ENCODE measurements around the gene HHIPL1.
"Not testable (repeated sequence)": the region's sequence is repeated elsewhere in the genome, so short reads cannot be mapped to it uniquely, and the experiment has no call there.

Gene HHIPL1

DNA sequence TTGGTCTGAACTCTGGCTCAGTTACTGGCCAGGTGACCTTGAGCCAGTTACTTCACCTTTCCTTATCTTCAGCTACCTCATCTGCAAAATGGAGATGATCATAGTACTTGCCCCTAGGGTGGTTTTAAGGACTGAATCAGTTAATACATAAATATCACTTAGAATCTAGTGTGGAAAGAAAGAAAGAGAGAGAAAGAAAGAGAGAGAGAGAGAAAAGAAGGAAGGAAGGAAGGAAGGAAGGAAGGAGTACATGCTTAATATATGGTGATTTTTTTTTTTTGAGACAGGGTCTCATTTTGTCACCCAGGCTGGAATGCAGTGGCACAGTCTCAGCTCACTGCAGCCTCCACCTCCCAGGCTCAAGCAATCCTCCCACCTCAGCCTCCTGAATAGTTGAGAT, 16.3 kb downstream of the HHIPL1 start:
- DNase-seq: not testable (repeated sequence)

- DNase-seq: no peak
Measured at GRCh38 chr14:99662846-99663245, 17.9 kb downstream of the HHIPL1 start.

GRCh38 chr14:99663386-99664057, 18.6 kb downstream of the HHIPL1 start:
- DNase-seq: no peak

DNA sequence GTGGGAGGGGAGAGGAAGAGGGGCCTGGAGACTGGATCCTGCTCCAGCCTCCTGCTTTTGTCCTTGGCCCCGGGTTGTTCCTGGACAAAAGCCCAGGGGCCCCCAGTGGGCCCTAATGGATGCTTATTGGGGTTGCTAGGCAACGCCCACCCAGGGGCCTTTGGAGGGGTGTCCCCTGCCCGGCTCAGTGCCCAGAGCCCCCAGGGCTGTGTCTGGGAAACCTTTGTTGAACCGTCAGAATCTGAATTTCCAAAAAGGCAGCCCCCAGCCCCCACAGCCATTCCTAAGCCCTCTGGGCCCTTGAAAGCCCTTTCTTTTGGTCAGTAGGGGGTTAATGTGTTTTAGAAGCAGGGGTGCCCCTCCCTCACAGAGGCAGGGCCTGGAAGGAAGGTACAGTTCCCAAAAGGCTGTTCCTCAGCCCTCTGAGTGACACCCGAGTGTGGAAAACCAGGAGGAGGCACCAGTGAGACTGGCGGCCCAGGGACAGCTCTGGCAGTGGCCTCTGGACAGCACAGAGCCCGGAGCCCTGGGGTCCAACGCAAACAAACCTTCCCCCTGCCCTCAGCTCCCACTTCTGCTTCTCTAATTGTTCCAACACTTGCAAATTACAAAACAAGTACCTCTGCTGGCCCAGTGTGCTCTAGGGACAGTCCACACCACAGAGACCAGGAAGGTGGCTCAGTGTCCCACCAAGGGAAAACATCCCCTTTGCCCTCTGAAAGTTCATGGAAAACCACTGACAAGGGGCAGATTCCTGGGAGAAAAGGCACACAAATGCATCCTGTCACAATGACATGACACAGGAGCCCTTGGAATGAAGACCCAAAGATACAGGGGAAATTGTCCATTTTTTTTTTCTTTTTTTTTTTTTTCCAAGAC, 19.4 kb downstream of the HHIPL1 start:
- DNase-seq: no peak

DNA sequence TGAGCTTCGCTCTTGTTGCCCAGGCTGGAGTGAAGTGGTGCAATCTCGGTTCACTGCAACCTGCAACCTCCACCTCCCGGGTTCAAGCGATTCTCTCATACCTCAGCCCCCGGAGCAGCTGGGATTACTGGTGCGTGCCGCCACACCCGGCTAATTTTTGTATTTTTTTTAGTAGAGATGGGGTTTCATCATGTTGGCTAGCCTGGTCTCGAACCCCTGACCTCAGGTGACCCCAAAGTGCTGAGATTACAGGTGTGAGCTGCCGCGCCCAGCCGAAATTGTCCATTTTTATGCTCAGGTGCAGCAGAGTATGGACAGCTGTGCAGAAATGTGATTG, 20.0 kb downstream of the HHIPL1 start:
- no peak for DNase-seq

DNA sequence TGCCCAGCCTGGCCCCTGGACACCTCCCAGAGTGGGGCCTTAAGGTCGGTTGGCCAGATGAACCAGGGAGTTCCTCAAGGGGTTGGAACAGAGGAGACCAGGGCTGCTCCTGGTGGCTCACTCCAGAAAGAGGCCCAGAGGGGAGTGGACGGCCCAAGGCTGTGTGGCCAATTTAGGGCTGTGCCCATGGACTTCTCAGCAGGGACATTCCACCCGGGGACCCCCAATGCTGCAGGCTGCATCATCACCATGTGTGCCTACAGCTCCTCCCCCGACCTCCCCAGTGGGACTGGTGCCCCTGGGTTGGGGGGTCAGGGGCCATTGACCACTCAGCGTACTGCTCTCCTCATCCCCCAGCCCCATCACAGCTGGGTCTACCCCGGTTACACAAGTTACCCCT, 21.6 kb downstream of the HHIPL1 start:
- DNase-seq: no peak

GRCh38 chr14:99667045-99667444, 22.1 kb downstream of the HHIPL1 start:
- DNase-seq: no peak

DNA sequence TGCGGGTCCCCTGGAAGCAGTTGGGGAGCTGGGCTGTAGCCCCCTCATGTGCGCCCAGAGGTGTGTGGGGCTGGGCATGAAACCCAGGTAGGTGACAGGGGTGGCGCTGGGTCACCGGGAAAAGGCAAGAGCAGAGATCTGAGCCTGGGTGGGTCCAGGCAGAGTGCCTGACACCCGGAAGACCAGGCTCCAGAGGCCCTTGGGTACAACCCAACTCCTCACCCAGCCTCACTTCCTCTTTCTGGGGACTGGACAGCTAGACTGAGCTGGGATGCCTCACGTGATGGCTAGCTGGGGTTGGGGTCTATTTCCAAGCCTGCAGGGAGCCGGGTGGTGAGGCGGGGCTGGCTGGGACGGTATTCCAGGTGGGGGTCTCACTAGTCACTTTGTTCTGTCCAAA, 22.9 kb downstream of the HHIPL1 start:
- no peak for DNase-seq

DNA sequence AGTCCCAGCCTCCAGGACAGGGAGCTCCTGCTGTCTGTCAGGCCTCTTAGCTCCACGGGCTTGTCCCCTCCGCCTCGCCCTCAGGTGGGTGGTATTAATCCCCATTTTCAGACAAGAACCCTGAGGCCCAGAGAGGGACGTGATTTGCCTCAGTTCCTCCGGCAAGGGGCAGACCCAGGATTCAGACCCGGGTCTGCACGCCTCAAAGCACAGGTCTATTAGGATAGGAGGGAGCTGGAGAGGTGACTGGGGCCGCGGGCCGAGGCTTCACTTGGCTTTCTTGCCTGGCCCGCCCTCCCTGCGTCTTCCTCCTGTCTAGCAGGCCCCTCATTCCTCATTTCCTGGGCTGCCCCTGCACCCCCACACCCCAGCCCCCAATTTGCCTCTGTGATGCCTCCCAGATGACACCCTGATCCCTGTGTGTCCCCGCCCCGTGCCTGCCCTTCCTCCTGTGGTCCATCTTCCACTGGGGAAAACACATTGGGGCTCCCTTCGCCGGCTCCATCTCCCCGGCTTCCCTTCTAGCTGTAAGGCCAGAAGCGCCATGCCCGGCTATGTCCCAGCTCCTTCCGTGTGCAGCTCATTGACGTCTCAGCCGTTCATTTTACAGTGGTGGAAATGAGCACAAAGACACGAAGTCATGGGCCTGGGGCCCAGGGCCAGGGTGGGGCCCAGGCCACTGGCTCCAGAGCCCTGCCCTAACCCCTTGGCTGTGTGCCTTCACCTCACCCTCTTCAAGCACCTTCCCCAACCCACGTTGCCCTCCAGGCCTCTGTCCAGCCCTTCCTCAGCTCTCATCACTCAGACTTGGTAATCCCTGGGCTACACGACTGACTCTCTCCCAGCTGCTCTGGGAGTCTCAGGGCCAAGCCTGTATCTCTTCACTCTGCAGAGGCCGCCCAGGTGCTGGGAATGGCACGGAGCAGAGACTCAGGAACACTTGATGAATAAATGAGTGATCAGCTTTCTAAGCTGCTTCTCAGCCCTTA, 23.7 kb downstream of the HHIPL1 start:
- DNase-seq: no peak

- DNase-seq: peak; percentile 51
Measured at GRCh38 chr14:99670361-99671234, 25.7 kb downstream of the HHIPL1 start.

DNA sequence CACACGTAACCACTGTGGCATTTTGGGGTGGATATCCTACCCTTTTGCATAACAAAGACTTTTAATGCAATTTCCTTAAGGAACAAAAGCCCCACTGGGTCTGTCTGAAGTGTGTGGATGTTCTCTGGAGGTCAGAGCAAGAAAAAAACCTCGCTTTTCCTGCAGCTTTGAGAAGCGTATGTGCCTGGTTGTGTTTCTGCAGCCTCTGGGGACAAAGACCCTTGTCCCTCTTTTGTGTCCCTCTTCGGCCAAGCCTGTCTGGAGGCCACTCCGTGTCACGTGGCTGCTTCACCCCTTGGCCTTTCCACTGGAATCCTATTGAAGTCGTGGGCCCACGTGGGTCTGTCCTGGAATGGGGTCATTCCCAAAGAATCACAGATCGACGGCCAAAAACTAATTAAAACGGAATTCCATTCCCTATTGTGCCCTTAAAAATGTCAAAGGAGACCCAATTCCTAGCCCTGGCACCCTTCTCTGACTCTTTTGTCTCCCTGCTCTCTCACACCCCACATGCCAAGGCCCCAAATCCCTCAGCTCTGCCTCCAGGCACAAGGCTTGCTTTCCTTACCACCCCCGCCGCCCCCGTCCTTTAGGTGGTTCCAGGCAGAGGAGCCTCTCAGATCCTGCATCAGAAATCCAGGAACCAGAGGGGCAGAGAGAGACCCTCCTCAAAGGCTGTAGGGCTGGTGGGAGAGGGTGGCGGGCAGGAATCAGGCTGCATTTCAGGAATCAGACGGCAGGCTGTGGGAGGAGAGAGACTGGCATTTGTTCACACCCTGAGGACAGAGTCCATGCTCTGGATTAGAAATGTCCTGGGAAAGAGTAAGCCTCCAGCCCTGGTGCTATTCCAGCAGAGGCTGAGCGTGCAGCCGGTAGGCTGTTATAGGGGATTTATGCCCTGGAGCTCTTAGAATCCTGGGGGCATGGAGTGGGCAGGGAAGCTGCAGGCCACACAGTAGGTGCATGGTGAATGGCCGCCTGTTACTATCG, 26.6 kb downstream of the HHIPL1 start:
- peak; percentile 14 for DNase-seq

DNA sequence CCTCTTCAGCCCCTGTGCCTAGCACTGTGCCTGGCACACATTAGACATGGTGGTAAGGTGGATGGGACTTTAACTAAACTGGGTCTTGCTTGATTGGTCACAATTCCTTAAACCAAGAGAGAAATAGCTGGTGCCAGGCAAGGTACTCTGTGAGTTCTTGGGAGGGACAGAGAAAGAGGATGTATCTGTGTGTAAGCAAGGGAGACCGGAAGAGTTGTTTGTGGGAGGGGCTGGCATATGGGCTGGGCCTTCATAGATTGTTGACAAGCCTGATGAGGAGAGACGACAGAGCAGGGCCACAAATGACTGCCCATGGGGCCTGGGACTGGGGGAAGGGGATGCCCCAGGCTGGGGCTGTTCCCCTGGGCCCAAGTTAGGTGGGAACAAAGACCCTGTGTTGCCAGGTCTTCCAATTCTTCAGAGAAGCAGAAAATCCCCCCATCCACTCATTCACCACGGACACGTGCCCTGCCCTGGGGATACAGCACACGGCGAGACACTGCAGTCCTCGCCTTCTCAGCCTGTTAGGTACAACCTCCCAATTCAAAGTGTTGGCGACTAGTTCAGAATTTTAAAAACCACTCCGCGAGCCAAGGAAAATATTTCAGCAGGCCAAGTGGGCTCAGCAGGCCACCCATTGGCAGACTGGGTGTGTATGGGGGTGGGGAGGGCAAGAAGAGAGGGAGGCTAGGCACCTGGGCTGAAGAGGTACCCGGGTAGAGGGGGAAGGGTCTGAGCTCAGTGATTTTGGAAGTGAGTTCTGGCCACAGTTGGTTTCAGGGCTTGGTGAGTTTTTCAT, 27.8 kb downstream of the HHIPL1 start:
- no peak for DNase-seq

DNA sequence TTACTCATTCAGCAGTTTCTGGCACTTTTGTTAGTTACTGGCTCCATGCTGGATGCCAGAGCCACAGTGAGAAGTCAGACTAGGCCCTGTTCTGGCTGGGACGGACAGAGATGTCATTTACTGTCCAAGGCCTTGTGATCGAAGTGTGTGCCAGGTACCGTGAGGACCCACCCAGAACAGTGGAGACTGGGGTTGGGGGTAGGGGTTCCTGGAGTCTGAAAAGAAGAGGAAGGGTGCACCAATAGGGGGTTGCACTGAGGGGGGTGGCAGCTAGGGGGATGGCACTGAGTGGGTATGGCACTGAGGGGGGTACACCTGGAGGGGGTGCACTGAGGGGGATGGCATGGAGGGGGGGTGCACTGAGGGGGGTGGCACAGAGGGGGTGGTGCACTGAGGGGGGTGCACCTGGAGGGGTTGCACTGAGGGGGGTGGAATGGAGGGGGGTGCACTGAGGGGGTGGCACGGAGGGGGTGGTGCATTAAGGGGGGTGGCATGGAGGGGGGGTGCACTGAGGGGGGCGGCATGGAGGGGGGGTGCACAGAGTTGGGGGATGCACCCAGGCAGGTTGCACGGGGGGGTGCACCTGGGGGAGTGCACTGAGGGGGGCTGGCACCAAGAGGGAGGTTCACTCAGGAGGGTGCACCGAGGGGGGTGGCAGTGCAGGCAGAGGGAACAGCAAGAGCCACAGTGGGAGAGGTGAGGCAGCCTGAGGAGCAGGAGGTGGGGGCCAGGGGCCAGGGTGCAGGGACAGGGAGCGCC, 28.6 kb downstream of the HHIPL1 start:
- DNase-seq: no peak

DNA sequence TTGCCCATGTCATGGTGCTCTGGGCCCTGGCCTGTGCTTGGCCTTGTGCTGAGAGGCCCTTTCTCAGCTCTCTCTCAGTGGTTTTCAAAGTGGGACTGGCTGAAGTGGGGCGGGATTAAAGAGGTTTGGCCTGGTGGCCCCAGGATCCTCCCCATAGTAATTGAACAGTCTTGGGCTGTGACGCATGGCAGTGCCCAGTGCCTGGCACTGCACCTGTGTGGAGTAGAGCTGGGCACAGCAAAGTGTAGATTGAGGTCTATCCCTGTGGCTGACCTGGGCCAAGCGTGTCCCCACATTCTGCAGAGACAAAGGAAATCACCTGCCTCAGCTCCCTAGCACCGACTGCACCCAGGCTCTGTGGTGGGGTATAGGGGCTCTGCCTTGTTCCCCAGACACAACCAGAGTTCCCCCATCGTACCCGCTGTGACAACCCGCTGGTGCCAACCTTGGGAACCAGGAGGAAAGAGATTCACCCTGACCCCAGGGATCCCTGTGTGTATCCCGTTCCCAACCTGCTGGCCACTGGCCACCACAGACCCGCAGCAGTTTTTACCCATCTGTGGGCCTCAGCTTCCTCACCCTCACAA, 29.2 kb downstream of the HHIPL1 start:
- DNase-seq: no peak

DNA sequence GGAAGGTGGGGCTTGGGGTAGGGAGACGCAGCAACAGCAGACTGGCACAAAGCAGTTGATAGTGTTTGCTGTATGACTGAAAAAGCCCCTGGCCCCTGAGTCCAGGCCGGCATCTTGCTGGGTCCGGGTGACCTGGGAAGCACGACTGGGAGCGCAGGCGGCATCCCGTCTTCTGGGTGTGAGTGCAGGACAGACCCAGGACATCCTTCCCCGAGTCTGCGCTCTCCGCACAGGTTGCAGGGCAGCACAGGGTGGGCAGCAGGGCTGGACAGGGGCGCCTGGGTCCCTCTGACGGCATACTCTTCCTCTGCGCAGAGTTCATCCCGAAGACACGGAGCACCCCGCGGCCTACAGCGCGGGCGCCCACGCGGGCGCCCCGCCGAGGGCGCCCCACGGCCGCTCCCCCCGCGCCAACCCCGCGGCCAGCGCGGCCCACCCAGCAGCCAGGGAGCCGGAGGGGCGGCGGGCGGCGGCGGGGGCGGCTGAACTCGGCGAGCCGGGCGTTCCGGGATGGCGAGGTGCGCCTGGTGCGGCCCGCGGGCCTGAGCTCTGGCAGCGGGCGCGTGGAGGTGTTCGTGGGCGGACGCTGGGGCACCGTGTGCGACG, 29.9 kb downstream of the HHIPL1 start:
- DNase-seq: no peak

- DNase-seq: no peak
Measured at GRCh38 chr14:99675382-99675835, 30.5 kb downstream of the HHIPL1 start.

DNA sequence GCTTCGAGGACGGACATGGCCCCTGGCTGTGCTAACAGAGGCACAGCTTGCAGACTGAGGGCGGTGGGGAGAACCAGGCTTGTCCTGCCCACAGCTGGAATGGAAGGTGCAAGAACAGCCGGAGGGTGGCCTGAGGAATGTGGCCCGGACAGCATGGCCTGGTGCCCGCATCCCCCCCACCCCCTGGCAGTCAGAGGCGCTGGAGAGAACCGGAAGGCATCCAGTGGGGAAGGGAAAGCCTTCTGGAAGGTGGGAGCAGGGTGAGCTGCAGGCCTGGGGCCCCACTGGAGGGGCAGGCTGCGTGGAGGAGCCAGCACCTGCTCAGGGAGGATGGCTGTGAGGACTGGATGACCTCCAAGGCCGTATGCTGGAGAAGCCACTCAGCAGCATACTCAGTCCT, 31.0 kb downstream of the HHIPL1 start:
- DNase-seq: no peak

GRCh38 chr14:99676657-99677056, 31.7 kb downstream of the HHIPL1 start:
- no peak for DNase-seq
